HG02840 (cell line): ENCODE results near the gene MXD1.

Experiments used
- ATAC-seq: cut with Tn5 transposase; IDR thresholded peaks from one replicate; pipeline ENCODE4 v1.9.1; 2021; ENCODE audit warnings: mild to moderate bottlenecking, moderate library complexity, moderate number of reproducible peaks; ENCODE audit not compliant: unreplicated experiment, low FRiP score

Gene MXD1

GRCh38 chr2:69932596-69932922 lies 17.6 kb downstream of the MXD1 start:
- no peak for ATAC-seq

DNA sequence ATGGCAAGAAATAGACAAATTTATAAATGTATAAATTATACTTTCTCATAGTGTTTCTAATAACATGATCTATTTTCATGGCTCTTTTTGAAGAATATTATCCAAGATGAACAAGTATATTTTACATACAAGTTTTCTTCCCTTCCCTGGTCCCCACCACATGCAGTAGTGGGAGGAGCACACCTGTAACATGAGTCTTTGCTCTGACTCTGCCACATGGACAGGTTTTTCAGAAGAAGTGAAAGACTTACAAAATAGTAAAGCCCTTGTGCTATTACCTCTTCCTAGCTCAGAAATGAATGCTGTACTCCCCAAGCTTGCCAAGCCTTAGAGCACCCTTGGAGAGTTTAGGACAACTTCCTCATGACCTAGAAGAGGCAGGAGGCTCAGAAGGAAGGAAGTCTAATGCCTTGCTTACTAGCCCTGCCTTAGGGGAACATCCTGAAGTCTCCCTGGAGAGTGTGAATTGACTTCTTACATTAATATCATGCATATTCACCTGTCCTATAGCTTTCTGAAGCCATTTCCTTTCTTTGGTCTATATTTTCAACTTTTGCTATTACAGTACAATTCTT lies 18.4 kb downstream of the MXD1 start:
- no peak for ATAC-seq

GRCh38 chr2:69933839-69934613 lies 19.1 kb downstream of the MXD1 start:
- no peak for ATAC-seq

GRCh38 chr2:69934614-69934908 lies 19.7 kb downstream of the MXD1 start:
- ATAC-seq = no peak

DNA sequence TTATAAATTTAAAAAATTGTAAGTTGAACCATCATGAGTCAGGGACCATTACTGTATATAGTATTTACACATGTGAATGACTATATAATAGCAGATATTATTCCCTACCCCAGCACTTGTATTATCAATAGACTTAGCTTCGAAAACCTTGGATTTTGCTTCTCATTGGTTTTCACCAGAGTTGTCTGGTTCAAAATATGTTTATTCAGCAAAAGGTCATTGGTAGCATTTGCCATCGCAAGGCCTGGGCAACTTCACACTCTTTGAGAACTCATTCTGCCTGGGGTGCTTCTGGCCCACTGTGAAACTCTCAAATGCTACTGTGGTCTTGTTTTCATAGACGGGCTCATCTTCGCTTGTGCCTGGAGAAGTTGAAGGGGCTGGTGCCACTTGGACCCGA lies 20.1 kb downstream of the MXD1 start:
- no peak for ATAC-seq

DNA sequence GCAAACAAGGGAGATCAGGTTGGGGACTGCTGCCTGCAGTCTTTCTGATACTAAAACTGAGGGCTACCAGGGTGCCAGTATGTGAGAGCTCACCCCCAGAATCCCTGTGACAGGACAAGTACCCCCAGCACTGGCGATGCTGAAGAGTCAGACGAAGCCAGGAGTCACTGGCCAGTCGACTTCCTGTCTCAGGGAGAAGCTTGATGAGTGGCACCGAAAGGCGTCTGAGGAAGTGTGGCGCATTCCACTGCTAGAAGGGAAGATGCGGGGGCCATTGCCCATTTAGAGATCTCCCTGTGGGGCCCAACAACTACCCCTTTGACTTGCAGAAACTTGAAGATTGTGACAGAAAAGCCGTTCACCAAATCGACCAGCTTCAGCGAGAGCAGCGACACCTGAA lies 22.0 kb downstream of the MXD1 start:
- no peak for ATAC-seq

GRCh38 chr2:69937968-69938367 lies 23.1 kb downstream of the MXD1 start:
- no peak for ATAC-seq

GRCh38 chr2:69939722-69940121 lies 24.8 kb downstream of the MXD1 start:
- no peak for ATAC-seq

DNA sequence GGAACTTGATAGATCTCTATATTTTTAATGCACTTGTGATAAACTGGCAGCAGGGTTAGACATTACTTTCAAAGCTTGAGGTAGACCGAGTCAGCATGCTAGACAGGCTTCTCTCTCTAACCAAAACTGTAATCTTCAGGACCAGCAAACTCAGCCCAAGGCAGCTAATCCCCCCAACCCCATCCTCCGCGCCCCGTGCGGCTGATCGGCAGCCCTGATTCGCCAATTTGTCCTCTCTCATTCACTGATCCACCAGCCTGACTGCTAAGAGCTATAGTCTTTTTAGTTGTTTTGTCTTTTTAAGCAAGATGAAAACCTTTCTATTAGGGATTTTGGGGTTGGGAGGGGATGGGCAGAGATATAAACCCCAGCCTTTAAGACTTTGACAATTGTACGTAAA lies 25.8 kb downstream of the MXD1 start:
- ATAC-seq = no peak

- ATAC-seq = no peak
Observed at GRCh38 chr2:69943000-69943842, 28.3 kb downstream of the MXD1 start.

DNA sequence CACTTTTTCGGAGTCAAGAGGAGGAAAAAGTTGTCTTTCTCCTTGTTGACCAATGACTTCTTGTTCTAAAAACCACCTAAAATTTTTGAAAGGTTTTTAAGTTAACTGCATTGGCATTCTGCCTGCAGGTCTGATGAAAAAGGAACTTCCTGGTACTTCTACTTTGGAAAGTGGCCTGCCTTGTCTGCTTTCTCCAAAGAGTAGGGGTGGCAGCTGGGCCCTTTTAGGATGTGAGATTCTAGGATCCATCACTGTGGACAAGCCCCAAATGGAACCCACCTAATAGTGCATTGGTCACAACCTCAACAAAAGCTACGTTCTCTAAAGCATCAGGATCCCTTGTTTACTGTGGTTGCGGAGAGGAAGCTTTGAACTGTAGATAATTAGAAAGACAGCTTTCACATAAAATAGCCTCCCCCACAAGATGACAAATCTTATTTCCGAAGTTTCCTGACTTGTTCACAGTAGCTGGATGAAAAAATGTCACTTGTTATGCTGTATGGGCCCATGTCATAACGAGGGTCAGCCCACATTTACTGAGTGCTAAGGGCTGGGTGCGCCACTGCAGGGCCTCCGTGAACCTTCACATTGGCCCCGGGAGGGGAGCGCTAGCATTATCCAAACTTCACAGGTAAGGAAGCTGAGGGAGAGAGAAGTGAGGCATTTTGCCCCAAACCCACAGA lies 29.1 kb downstream of the MXD1 start:
- ATAC-seq = no peak

- ATAC-seq = no peak
Observed at GRCh38 chr2:69944756-69945155, 29.8 kb downstream of the MXD1 start.

- ATAC-seq = no peak
Observed at GRCh38 chr2:69945441-69945840, 30.5 kb downstream of the MXD1 start.

GRCh38 chr2:69945941-69946340 lies 31.0 kb downstream of the MXD1 start:
- no peak for ATAC-seq

DNA sequence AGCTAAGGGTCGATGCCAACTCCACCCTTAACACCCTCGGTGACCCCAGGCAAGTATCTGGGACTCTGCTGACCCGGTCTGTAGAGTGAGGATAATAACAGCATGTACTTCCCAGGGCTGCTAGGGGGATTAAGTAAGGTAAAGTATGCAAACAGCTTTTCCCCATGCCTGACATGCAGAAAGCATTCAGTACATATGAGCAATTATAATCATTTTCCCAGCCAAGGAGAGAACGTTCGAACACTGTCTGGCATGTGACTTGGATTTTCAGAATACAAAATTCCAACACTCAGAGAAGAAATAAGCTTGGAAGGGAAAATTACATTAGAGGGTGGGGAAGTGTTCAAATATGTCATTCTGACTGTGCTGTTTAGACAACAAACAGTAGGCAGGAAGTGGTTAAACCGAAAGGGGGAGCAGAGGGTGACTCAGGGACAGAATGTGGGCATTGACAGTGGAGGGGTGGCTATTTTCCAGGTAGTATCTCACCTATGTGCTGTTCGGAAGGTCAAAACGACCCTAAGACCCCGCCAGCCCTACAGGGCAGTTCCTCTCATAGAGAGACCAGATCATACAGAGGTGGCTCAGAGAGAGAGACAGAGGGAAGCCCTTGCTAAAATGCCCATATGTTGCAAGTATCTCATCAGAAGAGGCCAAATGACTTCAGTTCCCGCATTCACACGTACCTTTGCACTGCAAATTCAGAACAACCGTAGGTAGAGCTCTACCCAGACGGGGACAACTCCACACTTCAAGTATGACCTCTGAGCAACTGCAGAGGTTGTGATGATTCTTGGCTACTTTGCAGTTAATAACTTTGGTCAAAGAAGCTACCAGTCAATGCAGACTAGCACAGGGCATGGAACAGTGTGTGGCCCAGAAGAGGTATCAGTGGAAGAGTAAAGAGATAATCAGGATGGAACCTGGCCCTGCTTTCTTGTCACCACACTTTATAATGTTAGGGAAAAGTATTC lies 31.7 kb downstream of the MXD1 start:
- peak; percentile 59 for ATAC-seq

GRCh38 chr2:69947325-69947931 lies 32.5 kb downstream of the MXD1 start:
- no peak for ATAC-seq

GRCh38 chr2:69948032-69948962 lies 33.4 kb downstream of the MXD1 start:
- no peak for ATAC-seq

- ATAC-seq = no peak
Observed at GRCh38 chr2:69948963-69949645, 34.2 kb downstream of the MXD1 start.
